Right lobe of liver (tissue), 4 donors: ENCODE results near the gene RAB3IL1.

Experiments
- POLR2A ChIP-seq: fragments of 450-650 bp; IDR thresholded peaks from one replicate; pipeline ENCODE4 v1.6.1; 2017; ENCODE audit warnings: antibody characterized with exemption, mild to moderate bottlenecking
- TF ChIP-seq, protein P1 (sequence below), 4 donors: fragments of 200-600 bp in 3 of 4; fragments of 450-650 bp in 1 of 4; IDR thresholded peaks; one replicate each; pipeline versions ENCODE4 v1.5.1 to v1.8.0; 2016 to 2022; ENCODE audit warnings: antibody characterized with exemption in 4 of 4, mild to moderate bottlenecking in 2 of 4
- donor health status: DM: no; HTN: no; CAD: no.
- donor health status: DM: no; HTN: no; CAD: no.
- donor health status: DM: no; HTN: yes; CAD: no.

DNA sequence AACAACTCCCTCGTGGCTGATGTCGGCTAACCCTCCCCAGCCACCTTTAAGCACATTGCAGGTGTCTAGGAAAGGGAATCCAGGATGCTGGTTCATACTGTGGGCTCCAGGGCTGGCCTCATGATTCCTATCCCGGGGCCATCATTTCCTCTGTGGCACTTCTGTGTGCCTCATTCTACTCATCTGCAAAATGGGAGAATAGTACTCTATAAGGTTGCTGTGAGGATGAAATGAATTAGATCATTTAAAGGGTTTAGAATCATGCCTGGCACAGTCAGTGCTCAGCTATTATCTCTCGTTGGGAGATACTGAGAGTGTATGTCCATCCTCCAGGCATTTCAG, 21.7 kb downstream of the RAB3IL1 start:
- TF ChIP-seq, protein P1, sequence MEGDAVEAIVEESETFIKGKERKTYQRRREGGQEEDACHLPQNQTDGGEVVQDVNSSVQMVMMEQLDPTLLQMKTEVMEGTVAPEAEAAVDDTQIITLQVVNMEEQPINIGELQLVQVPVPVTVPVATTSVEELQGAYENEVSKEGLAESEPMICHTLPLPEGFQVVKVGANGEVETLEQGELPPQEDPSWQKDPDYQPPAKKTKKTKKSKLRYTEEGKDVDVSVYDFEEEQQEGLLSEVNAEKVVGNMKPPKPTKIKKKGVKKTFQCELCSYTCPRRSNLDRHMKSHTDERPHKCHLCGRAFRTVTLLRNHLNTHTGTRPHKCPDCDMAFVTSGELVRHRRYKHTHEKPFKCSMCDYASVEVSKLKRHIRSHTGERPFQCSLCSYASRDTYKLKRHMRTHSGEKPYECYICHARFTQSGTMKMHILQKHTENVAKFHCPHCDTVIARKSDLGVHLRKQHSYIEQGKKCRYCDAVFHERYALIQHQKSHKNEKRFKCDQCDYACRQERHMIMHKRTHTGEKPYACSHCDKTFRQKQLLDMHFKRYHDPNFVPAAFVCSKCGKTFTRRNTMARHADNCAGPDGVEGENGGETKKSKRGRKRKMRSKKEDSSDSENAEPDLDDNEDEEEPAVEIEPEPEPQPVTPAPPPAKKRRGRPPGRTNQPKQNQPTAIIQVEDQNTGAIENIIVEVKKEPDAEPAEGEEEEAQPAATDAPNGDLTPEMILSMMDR (IDR thresholded peaks at IDR 0.05), result no peak
- TF ChIP-seq POLR2A, result no peak
